HFF-Myc (cell line): ENCODE data around the gene IFIH1.
A peak's percentile ranks its signal among the peaks of the same experiment; 100 is the strongest.

Experiments
- DNase-seq: peaks from one replicate; pipeline ENCODE4 v3.0.0-alpha.2; 2011; ENCODE audit warnings: low read depth; ENCODE audit errors: extremely low read depth
- H3K4me3 ChIP-seq: replicated peaks from 2 replicates; pipeline ENCODE4 v1.5.1; 2011; ENCODE audit warnings: low read depth, mild to moderate bottlenecking, control low read depth, low read length
- TF ChIP-seq, protein P1 (sequence below): IDR thresholded peaks from 2 replicates; pipeline ENCODE4 v1.5.1; 2012; ENCODE audit warnings: mild to moderate bottlenecking, low read depth, low read length, control low read depth; ENCODE audit errors: missing control alignments

IFIH1 gene

DNA sequence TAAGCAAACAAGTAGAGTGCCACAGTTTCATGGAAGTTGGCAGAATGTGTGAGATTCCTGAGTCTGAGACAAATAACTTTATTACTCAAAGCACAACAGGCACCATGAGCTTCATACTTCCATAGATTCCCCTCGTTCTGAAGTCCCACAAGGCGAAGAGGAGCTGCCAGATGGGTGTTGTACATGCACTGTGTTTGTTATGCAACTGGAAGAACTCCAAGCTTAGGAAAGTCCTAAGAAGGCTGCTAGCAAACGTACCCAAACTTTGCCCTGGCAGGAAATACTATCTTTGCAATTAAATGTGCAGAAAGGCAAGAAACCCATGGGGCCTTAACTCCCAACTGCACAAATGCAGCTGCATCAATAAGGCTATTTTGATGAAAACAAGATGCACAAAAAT lies 23.8 kb upstream of the IFIH1 start:
- TF ChIP-seq, protein P1, sequence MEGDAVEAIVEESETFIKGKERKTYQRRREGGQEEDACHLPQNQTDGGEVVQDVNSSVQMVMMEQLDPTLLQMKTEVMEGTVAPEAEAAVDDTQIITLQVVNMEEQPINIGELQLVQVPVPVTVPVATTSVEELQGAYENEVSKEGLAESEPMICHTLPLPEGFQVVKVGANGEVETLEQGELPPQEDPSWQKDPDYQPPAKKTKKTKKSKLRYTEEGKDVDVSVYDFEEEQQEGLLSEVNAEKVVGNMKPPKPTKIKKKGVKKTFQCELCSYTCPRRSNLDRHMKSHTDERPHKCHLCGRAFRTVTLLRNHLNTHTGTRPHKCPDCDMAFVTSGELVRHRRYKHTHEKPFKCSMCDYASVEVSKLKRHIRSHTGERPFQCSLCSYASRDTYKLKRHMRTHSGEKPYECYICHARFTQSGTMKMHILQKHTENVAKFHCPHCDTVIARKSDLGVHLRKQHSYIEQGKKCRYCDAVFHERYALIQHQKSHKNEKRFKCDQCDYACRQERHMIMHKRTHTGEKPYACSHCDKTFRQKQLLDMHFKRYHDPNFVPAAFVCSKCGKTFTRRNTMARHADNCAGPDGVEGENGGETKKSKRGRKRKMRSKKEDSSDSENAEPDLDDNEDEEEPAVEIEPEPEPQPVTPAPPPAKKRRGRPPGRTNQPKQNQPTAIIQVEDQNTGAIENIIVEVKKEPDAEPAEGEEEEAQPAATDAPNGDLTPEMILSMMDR, result no peak
- no peak for DNase-seq
- H3K4me3 ChIP-seq, result no peak overlapping the region

DNA sequence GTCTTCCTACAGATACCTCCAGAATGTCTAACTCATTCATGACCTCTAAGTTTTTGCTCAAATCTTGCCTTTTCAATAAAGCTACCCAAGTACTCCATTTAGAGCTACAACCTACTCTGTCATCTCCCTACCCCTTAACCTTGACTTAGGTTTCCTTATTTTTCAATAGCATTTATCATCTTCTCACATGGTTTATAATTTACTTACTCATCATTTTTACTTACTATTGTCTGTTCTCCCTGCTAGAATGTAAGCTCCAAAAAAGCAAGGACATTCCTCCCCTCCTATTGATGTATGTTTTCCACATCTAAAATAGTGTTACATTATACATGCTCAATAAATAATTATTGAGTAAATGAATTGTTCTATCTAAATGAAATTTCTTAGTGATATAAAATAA lies 22.3 kb upstream of the IFIH1 start:
- no peak for DNase-seq
- TF ChIP-seq, protein P1, result no peak
- H3K4me3 ChIP-seq, result no peak overlapping the region

DNA sequence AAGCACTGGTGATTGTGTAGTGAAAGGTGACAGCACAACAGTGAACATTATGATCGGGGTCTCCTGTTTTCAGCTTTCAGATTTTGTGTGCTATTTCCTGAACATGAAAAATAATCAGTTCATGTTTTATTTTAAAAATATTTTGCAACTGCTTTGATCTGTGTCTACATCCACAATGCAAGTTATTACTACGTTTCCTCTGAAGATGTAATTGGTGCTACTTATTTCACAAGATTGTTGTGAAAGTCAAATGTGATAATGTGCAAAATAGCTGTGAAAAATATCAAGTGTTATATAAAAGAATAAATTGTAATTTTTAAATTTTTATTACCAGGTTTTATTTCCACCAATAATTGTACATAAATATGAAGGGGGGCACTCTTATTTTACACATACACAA lies 19.4 kb upstream of the IFIH1 start:
- DNase-seq, result no peak
- H3K4me3 ChIP-seq, result no peak overlapping the region
- TF ChIP-seq, protein P1, result no peak

DNA sequence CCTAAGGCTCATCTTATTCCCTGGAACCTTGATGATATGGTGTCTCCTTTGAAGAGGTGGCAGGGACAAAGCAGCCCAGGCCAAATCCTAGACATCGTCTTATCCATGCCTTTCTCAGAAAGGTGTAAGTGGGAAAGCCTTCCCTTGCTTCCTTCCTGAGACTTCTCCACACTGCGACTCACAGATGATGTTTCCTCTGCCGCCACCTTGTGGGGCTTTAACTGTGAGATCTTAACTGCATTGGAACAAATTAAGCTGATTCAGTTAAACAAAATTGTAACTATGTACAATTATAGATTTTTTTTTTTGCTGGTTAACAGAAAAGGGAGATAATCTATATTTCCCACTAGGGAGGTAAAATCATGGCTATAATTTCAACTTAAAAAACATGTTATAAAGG lies 15.5 kb upstream of the IFIH1 start:
- TF ChIP-seq, protein P1, result peak; percentile 59
- no peak overlapping the region for H3K4me3 ChIP-seq
- no peak for DNase-seq

DNA sequence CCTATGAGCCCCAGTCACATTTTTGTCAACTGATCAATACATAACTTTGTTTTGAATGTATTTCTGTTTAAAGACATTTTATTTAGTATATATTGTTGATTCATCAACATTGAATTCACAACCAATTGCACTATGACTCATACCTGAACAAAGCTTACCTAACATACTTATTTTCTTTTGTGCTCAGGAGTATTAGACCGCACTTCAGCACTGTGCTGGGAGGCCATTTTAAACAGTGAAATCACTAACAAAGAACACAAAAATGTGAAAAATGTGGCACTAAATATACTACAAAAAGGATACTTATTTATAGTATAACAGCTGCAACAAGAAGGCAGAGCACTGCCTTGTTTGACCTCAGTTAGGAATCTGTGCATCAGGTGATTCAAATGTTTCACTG lies 12.4 kb upstream of the IFIH1 start:
- TF ChIP-seq, protein P1, result no peak
- DNase-seq, result no peak

DNA sequence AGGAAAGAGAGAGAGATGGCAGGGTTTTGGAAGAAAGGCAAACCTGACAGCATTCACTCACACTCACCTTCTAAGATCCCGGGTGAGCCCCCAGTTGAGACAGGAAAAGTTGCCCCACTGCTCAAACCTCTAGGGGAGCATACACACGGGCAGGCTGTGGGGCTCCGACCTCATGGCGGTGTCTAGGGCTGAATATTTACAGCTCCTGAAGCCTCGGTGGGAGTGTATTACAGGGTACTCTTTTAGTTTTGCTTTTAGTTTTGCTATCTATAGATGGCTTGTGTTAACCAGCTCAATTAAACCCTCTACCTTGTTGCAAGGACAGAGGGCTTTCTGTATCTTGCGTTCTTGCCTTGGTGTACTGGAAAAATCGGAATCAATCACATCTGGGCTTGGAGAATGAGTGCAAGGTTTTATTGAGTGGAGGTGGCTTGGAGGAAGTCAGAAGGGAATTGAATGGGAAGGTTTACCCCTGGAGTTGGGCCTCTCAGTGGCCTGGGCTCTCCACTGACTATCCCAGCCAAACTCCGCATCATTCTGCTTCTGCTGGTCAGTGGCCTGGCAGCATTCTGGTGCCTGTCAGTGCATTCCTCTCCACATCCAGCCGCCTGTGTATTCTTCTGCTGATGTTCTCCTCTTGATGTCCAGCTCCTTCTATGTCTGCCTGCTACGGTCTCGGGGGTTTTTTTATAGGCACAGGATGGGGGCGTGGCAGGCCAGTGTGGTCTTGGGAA lies 10.1 kb upstream of the IFIH1 start:
- DNase-seq, result no peak

More for the DNA sequence above, 12.4 kb upstream of the IFIH1 start:
- no peak overlapping the region for H3K4me3 ChIP-seq

More for the DNA sequence above, 10.1 kb upstream of the IFIH1 start:
- TF ChIP-seq, protein P1, result no peak
- no peak overlapping the region for H3K4me3 ChIP-seq
